HG02610 (cell line): ENCODE data around the gene HDGF.
"Not testable (repeated sequence)": the region's sequence is repeated elsewhere in the genome, so short reads cannot be mapped to it uniquely, and the experiment has no call there.

ENCODE experiments used
- ATAC-seq: cut with Tn5 transposase; IDR thresholded peaks from one replicate; pipeline ENCODE4 v1.9.1; 2021; ENCODE audit warnings: mild to moderate bottlenecking, moderate library complexity; ENCODE audit not compliant: unreplicated experiment

Gene HDGF

GRCh38 chr1:156767101-156767878, 15.8 kb upstream of the HDGF start, which contains the start of gene PRCC:
TSS of gene PRCC (plus strand) at chr1:156767535. CDS start at chr1:156767772, 237 bp downstream.
- peak; percentile 94 for ATAC-seq

- peak; percentile 15 for ATAC-seq
Observed at GRCh38 chr1:156766298-156767100, 15.0 kb upstream of the HDGF start.

- ATAC-seq, result no peak
Observed at GRCh38 chr1:156765666-156766065, 14.2 kb upstream of the HDGF start.

- not testable (repeated sequence) for ATAC-seq
Observed at GRCh38 chr1:156765136-156765535, 13.7 kb upstream of the HDGF start.

DNA sequence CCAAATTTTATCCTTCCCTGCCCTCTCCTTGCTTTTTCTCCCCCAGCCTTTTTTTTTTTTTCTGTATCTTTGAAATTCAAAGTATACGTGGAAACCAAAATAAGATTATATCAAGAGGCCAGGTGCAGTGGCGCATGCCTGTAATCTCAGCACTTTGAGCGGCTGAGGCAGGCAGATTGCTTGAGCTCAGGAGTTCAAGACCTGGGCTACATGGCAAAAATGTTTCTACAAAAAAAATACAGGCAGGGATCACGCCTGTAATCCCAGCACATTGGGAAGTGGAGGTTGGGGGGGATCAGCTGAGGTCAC, 9.3 kb upstream of the HDGF start:
- ATAC-seq, result no peak

DNA sequence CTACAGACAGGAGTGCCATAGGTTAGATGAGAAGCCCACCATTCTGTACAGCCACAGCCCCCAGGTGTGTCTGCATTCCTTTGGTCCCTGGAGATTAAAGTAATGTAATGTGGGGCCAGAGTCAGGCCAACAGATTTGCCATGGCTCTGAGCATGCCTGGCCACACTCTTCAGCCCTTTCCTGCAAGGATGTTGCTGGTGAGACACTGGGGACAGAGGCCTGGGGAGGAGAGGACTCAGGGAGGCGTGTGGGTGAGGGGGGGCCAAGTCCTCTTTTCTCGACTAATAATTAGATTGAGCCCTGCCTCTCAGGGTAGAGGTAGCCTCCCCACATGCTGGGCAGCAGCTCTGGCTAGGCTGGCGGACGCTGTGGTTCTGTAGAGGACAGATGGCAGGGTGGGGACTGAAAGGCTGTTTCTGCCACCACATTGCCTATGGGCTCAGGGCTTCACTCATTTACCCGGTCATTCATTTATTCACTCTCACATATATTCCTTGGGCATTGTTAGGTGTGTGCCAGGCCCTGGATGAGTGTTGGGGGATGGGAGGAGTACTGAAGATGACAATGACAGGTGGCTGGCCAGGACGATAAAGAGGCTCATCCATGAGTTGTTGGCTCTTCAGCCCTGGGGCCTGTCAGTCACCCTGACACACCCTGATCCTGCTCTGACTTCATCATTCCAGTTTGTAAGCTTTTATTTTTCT, 8.8 kb upstream of the HDGF start:
- ATAC-seq, result no peak

DNA sequence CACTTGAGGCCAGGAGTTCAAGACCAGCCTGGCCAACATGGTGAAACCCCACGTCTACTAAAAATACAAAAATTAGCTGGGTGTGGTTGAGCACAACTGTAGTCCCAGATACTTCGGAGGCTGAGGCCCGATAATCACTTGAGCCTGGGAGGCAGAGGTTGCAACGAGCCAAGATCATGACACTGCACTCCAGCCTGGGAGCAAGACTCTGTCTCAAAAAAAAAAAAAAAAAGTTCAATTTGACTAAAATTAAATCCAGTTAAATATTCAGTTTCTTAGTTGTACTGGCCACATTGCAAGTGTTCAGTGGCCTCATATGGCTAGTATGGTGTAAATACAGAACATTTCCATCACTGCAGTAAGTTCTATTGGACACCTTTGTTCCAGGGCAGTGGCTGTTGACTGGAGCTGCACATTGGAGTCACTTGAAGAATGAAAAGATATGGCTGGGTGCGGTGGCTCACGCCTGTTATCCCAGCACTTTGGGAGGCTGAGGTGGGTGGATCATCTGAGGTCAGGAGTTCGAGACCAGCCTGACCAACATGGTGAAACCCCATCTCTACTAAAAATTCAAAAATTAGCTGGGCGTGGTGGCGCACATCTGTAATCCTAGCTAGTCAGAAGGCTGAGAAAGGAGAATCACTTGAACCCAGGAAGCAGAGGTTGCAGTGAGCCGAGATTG, 6.2 kb upstream of the HDGF start:
- not testable (repeated sequence) for ATAC-seq

GRCh38 chr1:156756355-156756754, 4.9 kb upstream of the HDGF start:
- ATAC-seq, result no peak

DNA sequence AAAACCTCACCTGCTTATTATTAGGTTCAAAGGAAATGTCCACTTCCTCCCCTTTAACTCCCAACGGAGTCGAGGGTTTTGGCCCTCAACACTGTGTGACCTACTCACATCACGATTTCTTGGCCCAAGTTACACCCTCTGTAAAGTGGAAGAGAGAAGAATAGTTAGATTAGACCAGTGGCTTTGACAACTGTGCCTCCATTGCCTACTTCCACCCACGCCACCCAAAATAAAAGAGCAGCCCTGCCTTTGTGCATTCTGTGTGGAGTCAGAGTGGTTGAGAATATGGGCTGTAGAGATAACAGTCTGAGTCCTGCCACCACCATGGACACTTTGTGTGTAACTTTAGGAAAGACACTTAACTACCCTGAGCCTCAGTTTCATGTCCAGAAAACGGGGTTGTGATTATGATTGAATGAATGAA, 4.1 kb upstream of the HDGF start:
- ATAC-seq, result no peak

- no peak for ATAC-seq
Observed at GRCh38 chr1:156754219-156754618, 2.7 kb upstream of the HDGF start.

DNA sequence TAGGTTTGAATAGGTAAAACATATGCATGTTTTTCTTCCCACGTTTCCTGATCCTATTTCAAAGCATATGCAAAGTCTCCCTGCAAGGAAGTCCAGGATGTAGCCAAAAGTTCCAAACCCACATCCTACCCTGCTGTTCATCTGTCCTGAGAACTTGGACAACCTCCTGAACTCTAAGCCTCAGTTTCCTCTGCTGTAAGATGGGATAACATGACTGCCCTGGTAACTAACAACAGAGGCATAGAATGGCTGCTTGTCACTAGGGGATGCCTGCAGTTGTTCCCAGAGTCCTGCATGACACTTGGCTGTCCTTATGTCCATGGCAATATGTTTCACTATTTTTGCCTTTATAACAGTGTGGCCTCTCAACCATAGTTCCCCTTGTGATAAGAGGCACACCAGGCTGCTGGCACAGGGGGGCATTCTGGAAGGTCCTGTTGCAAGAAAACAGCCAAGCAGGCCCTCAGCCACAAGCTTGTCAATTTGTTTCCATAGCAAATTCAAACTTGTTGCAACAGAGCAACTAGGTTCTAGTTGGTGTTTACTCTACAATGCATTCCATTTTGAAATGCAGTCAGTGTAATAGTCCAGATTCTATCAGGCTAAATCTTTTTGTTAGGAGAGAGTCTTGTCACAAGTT, 1.5 kb upstream of the HDGF start:
- ATAC-seq, result no peak

GRCh38 chr1:156751757-156752481, 444 bp upstream of the HDGF start:
- ATAC-seq, result peak; percentile 55

DNA sequence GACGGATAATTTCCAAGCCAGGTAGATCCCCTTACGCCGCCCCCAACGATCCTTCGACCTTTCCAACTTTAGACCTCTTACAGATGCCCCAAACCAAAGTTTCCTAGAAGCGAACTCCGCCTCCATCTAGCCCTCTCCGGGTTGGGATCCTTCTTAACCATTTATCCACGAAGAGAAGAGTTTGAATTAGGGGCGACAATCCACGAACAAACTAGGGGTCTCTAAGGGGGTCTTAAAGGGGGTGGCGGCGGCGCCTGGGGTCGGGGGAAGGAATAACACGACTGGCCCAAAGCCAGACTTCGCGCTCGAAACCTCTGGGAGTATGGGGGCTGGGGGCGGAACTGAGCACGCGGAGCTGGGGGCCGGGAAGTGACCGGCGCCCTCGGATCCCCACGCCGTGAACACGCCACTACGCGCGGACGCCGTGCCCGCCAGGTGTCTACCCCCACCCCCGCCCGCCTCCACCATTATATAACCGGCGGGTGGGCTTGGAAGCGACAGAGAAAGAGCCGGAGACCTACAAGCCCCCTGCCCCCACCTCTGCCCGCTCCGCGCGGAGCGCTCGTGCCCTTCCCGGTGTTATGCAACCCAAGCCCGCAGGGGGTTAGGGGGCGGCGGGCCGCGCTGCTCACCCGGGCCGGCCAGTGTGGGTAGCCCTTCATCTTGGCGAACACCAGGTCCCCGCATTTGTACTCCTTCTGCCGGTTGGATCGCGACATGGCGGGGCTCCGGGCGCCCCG, 594 bp downstream of the HDGF start:
- peak; percentile 12 for ATAC-seq

DNA sequence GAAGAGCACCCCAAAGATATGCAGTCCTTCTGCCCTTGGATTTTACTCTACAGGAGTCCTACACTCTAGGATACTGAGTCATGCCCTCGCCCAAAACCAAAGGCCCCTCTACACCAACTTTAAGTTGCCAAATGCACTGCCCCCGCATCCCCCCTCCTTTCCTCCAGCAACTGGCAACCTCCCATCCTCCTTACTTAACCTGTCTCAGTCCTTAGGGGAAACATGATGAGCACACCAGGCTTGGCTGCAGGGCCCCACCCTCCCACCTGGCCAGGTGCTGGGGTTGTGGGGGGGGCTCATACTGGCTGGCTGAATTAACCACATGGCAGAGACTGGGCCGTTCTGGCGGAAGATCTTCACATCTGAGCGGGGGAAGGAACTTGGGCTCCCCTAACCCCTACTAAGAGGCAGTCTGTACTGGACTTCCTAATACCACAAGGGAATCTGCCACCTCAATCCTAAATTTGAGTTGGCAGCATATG, 1.2 kb downstream of the HDGF start:
- no peak for ATAC-seq

DNA sequence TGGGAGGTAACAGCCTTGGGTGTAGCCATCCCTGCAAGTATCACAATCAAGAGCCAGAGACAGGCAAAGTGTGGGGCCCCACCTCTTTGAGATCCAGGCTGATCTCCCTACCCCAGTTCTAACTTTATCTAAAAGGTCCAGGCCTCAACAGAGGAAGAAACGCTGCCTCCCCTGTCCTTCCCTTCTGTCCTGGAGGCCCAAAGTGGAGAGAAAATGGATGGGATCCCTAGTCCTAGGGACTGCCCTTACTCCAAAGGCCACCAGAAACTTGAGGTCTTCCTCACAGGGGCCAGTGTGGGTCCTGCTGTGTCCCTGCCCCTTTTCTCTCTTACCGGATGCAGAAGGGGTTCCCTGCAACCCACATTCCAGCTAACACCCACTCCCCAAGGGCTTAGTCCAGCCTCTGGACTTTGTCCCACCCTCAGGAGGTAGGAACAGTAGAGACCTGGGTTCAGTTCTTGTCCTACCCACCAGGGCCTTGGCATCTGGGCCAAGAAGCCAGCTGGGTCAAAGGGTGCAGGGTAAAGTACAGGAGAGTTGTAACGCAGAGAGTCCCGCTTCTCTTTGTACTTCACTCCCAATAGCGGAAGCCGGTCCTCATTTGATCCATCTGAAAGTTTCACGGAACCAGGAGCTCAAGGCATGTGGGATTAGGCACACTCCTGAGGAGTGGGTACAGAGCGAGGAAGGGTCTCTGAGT, 1.9 kb downstream of the HDGF start:
- ATAC-seq, result no peak

DNA sequence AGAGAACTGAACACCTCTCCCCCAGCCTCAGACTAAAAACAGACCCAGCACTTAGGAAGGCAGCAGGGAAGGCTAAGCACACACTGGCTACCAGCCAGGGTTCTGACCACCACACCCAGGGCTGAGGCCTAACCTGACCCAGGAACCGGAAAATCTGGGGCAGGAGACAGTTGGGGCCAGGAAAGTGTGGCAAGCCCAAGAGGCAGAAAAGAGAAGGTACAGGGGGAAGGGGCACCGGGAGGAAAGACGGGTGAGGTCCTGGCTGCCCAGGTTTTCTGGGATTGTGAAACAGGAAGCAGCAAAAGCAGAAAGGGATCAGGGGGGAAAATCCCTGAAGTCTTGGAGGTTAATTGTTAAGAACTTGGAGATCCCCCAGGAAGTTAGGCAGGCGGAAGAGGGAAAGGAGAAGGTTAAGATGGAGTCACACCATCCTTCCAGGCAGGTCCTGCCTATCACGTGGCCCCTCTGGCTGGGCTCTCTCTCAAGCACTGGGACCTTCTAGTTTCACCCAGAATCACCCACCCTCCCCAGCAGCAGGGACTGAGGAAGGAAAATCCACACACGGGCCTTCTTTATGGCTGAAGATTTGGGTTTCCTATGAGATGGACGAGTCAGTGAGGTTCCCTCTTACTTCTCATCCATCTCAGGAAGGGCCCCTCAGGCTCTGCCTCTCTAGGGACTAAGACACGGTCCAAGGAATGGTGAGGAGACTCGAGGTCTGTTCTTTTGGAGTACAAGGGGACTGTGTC, 2.6 kb downstream of the HDGF start:
- no peak for ATAC-seq

DNA sequence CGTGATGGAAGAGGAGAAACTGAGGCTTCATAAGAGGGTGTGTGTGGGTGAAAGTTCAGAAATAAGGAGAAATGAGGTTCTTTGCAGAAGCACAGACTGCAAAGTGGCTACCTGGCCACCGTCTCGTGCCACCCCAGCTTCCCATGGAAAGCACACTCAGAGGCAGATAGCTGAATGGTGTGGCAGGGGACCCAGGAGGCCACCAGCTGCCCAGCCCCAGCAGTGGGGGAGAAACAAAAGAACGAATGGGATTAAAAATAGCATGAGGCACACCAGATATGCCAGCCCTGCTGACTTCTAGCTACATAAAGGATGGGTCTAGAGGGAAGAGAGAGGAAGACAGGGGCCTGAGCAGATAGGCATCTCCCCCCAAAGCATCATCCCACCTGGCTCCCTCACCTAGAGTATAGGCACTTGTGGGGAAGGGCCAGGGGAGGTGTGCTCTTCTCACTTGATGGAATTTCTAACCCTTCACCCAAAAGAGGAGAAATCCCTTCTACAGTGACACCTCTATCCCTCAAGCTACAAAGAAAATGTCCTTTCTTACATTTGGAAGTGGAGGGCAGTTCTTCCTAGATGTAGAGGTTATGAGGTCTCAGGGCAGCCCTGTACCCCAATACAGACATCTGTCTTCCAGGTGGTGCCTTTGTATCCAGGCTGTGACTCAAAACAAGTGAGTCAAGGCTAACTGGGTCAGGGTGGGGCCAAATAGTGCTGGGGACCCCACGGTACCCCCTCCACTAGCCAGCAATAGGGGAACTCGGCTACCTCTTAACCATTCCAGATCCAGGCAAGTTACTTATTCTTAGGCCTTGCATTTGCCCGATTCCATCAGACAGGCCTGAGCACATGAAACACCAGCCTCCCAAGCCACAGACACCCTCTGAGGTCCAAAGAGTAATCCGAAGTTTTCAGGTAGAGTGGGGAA, 3.5 kb downstream of the HDGF start:
- ATAC-seq, result no peak
